IPS-NIHi7 (cell line): ENCODE data around the gene LGMN.
"Not testable (repeated sequence)": the region's sequence is repeated elsewhere in the genome, so short reads cannot be mapped to it uniquely, and the experiment has no call there.

Source experiments
- DNase-seq: peaks from one replicate; pipeline ENCODE4 v3.0.0; 2012; ENCODE audit warnings: mixed read lengths; ENCODE audit errors: extremely low spot score

The LGMN gene

DNA sequence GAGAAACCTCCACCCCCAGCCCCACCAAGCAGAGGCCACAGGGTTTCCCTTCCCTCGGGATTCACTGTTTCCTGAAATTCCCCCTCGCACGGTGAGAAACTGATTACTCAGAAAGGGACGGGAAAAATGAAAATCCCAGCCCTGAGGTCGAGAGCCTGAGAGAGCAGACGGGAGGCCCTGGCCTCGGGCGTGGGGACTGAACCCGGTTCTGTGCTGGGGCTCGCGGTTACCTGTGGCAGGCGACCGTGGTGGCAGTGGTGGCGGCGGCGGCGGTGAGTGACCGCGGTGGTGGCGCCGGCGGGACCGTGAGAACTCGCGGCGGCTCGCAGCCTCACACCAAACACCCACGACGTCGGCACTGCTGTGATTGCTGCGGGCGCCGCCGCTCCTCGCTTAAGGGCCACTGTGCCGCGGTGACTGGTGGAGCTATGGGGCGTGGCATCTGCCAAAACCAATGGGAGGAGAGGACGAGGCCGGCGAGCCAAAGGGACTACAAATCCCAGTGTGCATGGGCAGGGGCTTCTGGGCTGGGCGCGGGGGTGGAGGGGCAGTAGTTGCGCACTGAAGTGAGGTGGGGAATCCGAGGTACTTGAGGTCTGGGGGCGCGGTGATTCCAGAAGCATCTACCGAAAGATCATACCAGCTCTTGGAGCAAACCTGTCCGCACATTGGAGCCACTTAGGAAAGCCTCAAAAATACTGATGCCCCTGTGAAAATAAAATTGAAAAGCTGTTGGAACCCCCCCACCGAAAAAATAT lies at the start of gene LGMN:
LGMN (minus strand) TSS at position 369 of the 758 bp plus-strand sequence. CDS start 15,841 bp downstream, outside the sequence.
- peak; percentile 99 for DNase-seq

- DNase-seq, result no peak
Observed at GRCh38 chr14:92794961-92795360, 46.5 kb upstream of the LGMN start.

GRCh38 chr14:92794547-92794941 lies 46.1 kb upstream of the LGMN start:
- DNase-seq, result peak; percentile 22

- DNase-seq, result peak; percentile 96
Observed at GRCh38 chr14:92793709-92794546, 45.5 kb upstream of the LGMN start, which contains the start of gene GOLGA5. TSS of gene GOLGA5 (plus strand) at chr14:92794305. CDS start at chr14:92797438, 3,133 bp downstream.

- no peak for DNase-seq
Observed at GRCh38 chr14:92792885-92793284, 44.5 kb upstream of the LGMN start.

DNA sequence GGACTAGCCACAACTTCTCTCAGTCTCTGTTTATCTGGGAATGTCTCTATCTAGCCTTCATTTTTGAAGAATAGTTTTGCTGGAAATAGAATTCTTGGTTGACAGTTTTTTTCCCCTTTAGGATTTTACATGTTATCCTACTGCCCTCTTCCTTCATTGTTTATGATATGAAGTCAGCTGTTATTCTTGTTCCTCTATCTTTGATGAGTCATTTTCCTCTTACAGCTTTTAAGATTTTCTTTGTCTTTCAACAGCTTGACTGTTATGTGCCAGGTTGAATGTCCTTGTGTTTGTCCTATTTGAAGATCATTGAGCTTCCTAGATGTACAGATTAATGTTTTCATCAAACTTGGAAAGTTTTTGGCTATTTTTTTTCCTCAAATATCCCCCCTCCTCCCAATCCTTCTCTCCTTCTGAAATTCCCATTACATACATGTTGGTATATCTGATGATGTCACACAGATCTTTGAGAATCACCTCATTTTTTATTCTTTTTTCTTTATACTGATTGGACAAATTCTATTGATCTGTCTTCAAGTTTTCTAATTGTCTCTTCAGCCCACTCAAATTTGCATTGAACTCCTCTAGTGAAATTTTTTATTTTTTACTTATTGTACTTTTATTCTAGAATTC lies 41.1 kb upstream of the LGMN start:
- no peak for DNase-seq

DNA sequence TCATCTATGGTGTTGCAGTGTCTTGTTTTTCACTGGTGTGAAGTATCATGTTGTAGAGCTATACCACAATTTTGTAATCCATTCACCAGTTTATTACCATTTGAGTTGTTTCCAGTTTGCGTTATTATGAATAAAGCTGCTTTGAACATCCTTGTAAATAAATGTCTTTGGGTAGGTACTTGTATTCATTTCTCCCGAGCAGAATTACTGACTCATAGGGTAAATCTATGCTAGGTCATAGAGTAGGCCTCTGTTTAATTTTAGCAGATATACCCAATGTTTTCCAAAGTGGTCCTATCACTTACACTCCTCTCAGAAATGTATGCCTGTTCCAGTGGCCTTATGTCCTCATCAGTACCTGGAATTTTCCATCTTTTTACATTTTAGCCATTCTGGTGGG lies 39.1 kb upstream of the LGMN start:
- DNase-seq, result no peak

DNA sequence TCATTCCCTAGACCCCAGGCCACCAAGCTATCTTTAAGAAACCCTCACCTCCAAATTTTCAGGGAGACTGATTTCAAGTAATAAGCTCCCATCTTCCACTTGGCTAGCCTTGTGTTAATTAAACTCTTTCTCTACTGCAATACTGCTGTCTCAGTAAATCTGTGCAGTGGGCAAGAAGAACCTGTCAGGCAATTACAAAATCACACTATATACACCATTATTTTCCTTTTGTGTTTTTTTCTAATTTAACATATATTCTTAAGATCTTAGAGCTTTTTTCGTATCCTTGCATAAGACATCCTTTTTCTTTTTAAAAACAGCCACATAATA lies 38.0 kb upstream of the LGMN start:
- DNase-seq, result no peak

- peak; percentile 23 for DNase-seq
Observed at GRCh38 chr14:92785667-92786426, 37.4 kb upstream of the LGMN start.

DNA sequence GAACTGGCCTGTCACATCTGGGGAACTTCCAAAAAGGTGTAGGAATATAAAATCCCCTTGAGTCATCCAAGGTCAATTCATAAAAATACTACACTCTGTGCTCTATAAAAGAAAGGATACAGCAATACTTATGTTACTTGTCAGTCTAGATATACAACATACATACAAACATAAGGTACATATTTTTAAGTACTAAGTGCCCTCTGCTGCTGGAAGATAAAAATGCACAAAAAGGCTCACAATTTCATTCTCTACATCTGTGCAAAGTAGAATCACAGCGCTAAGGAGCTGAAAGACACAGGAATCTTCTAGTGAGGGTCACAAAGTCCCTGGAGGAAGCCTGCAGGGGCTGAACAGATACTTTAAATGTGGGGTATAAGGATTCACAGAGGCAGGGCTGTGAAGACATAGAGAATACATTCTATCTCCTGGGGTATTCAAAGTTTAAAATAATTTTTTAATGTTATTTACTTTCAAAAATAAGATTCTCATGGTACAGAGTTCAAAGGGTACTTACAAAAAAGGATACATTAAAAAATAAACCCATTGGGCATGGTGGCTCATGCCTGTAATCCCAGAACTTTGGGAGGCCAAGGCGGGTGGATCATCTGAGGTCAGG lies 35.5 kb upstream of the LGMN start:
- DNase-seq, result peak; percentile 20

DNA sequence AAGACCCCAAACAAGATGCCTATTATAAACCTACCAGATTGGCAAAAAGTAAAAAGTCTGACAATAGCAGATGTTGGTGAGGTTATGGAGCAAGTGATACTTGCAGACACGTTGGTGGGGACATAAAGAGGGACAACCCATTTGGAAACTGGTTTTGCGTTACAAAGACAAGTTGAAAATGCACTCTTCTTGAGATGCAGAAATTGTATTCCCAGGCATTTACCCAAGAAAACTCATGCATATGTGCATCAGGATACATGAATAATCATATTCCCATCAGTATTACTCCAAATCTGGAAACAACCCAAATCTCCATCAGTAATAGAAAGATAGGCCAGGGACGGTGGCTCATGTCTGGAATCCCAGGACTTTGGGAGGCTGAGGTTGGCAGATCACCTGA lies 32.9 kb upstream of the LGMN start:
- DNase-seq, result no peak

GRCh38 chr14:92780444-92781232 lies 32.2 kb upstream of the LGMN start:
- DNase-seq, result no peak

DNA sequence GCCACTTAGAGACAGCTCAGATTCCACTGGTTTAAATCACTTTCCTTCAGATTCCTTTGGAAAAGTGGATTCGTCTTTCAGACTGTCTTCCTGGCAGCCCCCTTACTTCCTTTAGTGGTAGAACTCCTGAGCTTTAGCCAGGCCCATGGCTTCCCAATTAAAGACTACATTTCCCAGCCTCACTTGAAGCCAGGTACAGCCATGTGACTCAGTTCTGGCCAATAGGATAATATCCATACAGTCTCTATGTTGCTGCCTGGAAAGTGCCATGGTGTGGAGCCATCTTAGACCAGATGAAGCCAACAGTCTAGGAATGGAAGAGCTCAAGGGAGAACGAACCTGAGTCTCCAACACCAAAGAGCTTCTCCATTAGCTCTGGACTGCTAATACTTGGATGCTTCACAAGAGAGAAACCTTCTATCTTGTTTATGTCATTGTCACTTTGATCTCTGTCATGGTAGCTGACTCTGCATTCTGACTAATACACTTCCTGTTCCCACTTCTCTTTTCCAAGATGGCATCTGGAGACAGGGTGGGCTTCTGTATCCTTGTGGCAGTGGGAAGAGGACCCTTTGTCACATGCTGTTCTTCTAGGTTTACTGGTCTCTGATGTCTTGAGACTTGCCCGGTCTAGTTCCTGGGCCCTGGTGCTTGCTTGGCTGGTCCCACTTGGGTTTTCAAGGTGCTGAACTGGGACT lies 30.6 kb upstream of the LGMN start:
- not testable (repeated sequence) for DNase-seq

DNA sequence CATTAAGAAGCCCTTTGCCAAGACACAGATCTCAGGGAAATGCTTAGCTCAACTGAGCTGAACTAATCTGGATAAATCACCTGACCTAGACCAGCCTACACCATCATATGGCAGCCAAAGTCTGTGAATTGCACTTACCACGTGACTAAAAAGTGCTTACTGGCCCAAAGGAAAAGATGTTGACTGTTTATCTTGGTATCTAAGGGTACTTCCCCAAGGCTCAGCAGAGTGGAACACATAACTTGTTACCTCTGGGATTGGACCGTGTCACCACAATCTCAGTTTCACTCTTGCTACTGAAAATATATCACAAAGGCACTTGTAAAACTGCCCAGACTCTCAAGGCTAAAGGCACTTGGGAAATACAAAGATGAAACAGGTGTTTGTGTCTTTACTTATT lies 26.9 kb upstream of the LGMN start:
- DNase-seq, result not testable (repeated sequence)

GRCh38 chr14:92774572-92774971 lies 26.1 kb upstream of the LGMN start:
- DNase-seq, result no peak

- no peak for DNase-seq
Observed at GRCh38 chr14:92770484-92770883, 22.1 kb upstream of the LGMN start.

- DNase-seq, result no peak
Observed at GRCh38 chr14:92768795-92769194, 20.4 kb upstream of the LGMN start.

DNA sequence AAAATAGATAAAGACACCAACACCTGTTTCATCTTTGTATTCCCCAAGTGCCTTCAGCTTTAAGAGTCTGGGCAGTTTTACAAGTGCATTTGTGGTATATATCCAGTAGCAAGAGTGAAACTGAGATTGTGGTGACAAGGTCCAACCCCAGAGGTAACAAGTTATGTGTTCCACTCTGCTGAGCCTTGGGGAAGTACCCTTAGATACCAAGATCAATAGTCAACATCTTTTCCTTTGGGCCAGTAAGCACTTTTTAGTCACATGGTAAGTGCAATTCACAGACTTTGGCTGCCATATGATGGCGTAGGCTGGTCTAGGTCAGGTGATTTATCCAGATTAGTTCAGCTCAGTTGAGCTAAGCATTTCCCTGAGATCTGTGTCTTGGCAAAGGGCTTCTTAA lies 19.8 kb upstream of the LGMN start:
- not testable (repeated sequence) for DNase-seq

DNA sequence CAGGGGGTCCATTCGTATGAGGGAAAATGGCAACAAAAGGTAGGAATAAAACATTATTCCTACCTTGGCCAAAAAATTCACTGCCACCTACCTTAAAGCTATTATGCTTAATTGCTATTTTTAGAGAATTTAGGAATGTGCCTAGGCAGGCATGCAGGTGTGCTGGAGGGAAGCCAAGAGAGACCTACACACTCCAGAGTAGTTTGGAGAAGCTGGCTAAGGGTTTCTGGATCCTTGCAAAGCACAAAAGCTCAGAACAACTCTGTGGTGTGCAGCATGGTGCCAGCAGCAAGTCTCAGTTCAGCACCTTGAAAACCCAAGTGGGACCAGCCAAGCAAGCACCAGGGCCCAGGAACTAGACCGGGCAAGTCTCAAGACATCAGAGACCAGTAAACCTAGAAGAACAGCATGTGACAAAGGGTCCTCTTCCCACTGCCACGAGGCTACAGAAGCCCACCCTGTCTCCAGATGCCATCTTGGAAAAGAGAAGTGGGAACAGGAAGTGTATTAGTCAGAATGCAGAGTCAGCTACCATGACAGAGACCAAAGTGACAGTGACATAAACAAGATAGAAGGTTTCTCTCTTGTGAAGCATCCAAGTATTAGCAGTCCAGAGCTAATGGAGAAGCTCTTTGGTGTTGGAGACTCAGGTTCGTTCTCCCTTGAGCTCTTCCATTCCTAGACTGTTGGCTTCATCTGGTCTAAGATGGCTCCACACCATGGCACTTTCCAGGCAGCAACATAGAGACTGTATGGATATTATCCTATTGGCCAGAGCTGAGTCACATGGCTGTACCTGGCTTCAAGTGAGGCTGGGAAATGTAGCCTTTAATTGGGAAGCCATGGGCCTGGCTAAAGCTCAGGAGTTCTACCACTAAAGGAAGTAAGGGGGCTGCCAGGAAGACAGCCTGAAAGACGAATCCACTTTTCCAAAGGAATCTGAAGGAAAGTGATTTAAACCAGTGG lies 15.5 kb upstream of the LGMN start:
- not testable (repeated sequence) for DNase-seq
